Suprapubic skin (tissue), 4 donors: ENCODE data around the gene NANOS3. TPM values are rescaled to one million over a fixed set of nuclear protein-coding genes. Genes with fewer than 3 reads are reported as not detected.
A peak's percentile ranks its signal among the peaks of the same experiment; 100 is the strongest.

Experiments used
- DNase-seq, 2 donors: peaks; one replicate each; pipeline ENCODE4 v3.0.0-alpha.2; 2019; ENCODE audit warnings: low spot score in 2 of 2
- H3K27ac ChIP-seq: fragments of 200-600 bp; sonication (generic); one replicate; pipeline ENCODE4 v1.5.1; 2019
- H3K27me3 ChIP-seq: fragments of 200-600 bp; sonication (generic); one replicate; pipeline ENCODE4 v1.5.1; 2019
- H3K36me3 ChIP-seq: fragments of 200-600 bp; sonication (generic); one replicate; pipeline ENCODE4 v1.5.1; 2019
- H3K4me1 ChIP-seq: fragments of 200-600 bp; sonication (generic); one replicate; pipeline ENCODE4 v1.5.1; 2019
- H3K4me3 ChIP-seq: fragments of 200-600 bp; sonication (generic); one replicate; pipeline ENCODE4 v1.5.1; 2019; ENCODE audit warnings: mild to moderate bottlenecking
- H3K9me3 ChIP-seq: fragments of 200-600 bp; sonication (generic); one replicate; pipeline ENCODE4 v1.5.1; 2019
- CTCF ChIP-seq, 2 donors: fragments of 200-600 bp in 1 of 2; fragments of 450-650 bp in 1 of 2; sonication (generic) in 1 of 2; IDR thresholded peaks; one replicate each; pipeline ENCODE4 v1.5.1; 2016 to 2019; ENCODE audit warnings: antibody characterized with exemption in 2 of 2, mild to moderate bottlenecking in 1 of 2, moderate library complexity in 1 of 2
- EP300 ChIP-seq: sonication (generic); formaldehyde crosslinking; IDR thresholded peaks from one replicate; pipeline ENCODE4 v1.6.1; 2017; ENCODE audit warnings: antibody characterized with exemption
- POLR2A ChIP-seq, 2 donors: fragments of 450-650 bp; IDR thresholded peaks; one replicate each; pipeline ENCODE4 v1.6.1; 2017; ENCODE audit warnings: antibody characterized with exemption in 2 of 2, mild to moderate bottlenecking in 2 of 2, moderate library complexity in 2 of 2
- POLR2AphosphoS5 ChIP-seq, 3 donors: sonication (generic); formaldehyde crosslinking; IDR thresholded peaks; one replicate each; pipeline ENCODE4 v1.6.1; 2017; ENCODE audit warnings: antibody characterized with exemption in 3 of 3
- WGBS: methylation state at CpG from one replicate; pipeline ENCODE4 v1.1.5; 2018; 5-methylcytosine and 5-hydroxymethylcytosine counted together
- total RNA-seq, 4 donors: library from RNA; depleted of rRNA; stranded (reverse); fragments of >200 nt; gene quantifications; one replicate each; pipeline ENCODE4 v1.1.0, GENCODE V29; 2016

Gene NANOS3
- total RNA-seq, 4 donors from 2014 or later = not detected

- Histone ChIP-seq H3K27ac (peak overlapping the region; percentile 83), H3K4me1 (peaks cover 82% of the 10 kb centered on the region), H3K4me3 (no peak overlapping the region), H3K9me3 (no peaks in the 10 kb centered on the region), H3K36me3 (no peaks in the 10 kb centered on the region), H3K27me3 (no peaks in the 10 kb centered on the region)
- no peak for DNase-seq
- 85% methylated on average over 4 of the region's 12 CpGs for WGBS
- no peak for TF ChIP-seq EP300
- TF ChIP-seq POLR2A (IDR thresholded peaks at IDR 0.05) = no peak
- no peak for TF ChIP-seq CTCF (IDR thresholded peaks at IDR 0.05)
- no peak for TF ChIP-seq POLR2AphosphoS5 (IDR thresholded peaks at IDR 0.05)
These were observed 5.9 kb downstream of the NANOS3 start for GRCh38 chr19:13882836-13883235.

GRCh38 chr19:13883516-13884064 lies 6.7 kb downstream of the NANOS3 start:
- DNase-seq = no peak
- H3K27me3 ChIP-seq = no peaks in the 10 kb centered on the region
- peak overlapping the region; percentile 83 for H3K27ac ChIP-seq
- H3K4me3 ChIP-seq = no peak overlapping the region
- H3K4me1 ChIP-seq = peaks cover 90% of the 10 kb centered on the region
- no peaks in the 10 kb centered on the region for H3K36me3 ChIP-seq
- WGBS = 86% methylated on average over 10 of the region's 10 CpGs
- TF ChIP-seq POLR2AphosphoS5 (IDR thresholded peaks at IDR 0.05) = no peak
- no peak for TF ChIP-seq POLR2A (IDR thresholded peaks at IDR 0.05)
- no peak for TF ChIP-seq EP300
- no peak for TF ChIP-seq CTCF (IDR thresholded peaks at IDR 0.05)
- no peaks in the 10 kb centered on the region for H3K9me3 ChIP-seq

- H3K4me1 ChIP-seq = peaks cover 86% of the 10 kb centered on the region
- H3K27ac ChIP-seq = peak overlapping the region; percentile 83
- H3K9me3 ChIP-seq = no peaks in the 10 kb centered on the region
- peak in 1 of 2 donors; percentile 70 for DNase-seq
- no peaks in the 10 kb centered on the region for H3K27me3 ChIP-seq
- no peaks in the 10 kb centered on the region for H3K36me3 ChIP-seq
- WGBS = 44% methylated on average over 23 of the region's 26 CpGs
- H3K4me3 ChIP-seq = peak overlapping the region; percentile 16
- no peak for TF ChIP-seq CTCF (IDR thresholded peaks at IDR 0.05)
- TF ChIP-seq EP300 = no peak
- TF ChIP-seq POLR2AphosphoS5 (IDR thresholded peaks at IDR 0.05) = no peak
- TF ChIP-seq POLR2A (IDR thresholded peaks at IDR 0.05) = no peak
These were observed 8.0 kb downstream of the NANOS3 start for GRCh38 chr19:13884726-13885591.

GRCh38 chr19:13885826-13886365 lies 9.0 kb downstream of the NANOS3 start:
- TF ChIP-seq EP300 = no peak
- no peak for TF ChIP-seq POLR2AphosphoS5 (IDR thresholded peaks at IDR 0.05)
- TF ChIP-seq CTCF (IDR thresholded peaks at IDR 0.05) = no peak
- no peak for TF ChIP-seq POLR2A (IDR thresholded peaks at IDR 0.05)
- DNase-seq = no peak
- H3K4me3 ChIP-seq = peak overlapping the region; percentile 16
- peaks cover 78% of the 10 kb centered on the region for H3K4me1 ChIP-seq
- no peaks in the 10 kb centered on the region for H3K27me3 ChIP-seq
- no peaks in the 10 kb centered on the region for H3K36me3 ChIP-seq
- WGBS = 82% methylated on average over 16 of the region's 20 CpGs
- peak overlapping the region; percentile 83 for H3K27ac ChIP-seq
- H3K9me3 ChIP-seq = no peaks in the 10 kb centered on the region

GRCh38 chr19:13887018-13887436 lies 10.1 kb downstream of the NANOS3 start:
- Histone ChIP-seq H3K4me3 (no peak overlapping the region), H3K36me3 (no peaks in the 10 kb centered on the region), H3K27me3 (no peaks in the 10 kb centered on the region), H3K27ac (peak overlapping the region; percentile 83), H3K4me1 (peaks cover 67% of the 10 kb centered on the region), H3K9me3 (no peaks in the 10 kb centered on the region)
- 37% methylated on average over 10 of the region's 16 CpGs for WGBS
- TF ChIP-seq CTCF (IDR thresholded peaks at IDR 0.05) (no peak), EP300 (no peak), POLR2AphosphoS5 (IDR thresholded peaks at IDR 0.05) (no peak), POLR2A (IDR thresholded peaks at IDR 0.05) (no peak)
- DNase-seq = no peak
